ENCODE measurements around the gene DNAJC17. TPM values are rescaled to one million over a fixed set of nuclear protein-coding genes. Genes with fewer than 3 reads are reported as not detected.

Gene DNAJC17
- total RNA-seq, 1 experiment from 2014 or later = 36.1 TPM

GRCh38 chr15:40782609-40783227, 24.6 kb downstream of the DNAJC17 start:
- CTCF ChIA-PET = interaction anchor here (0.8 to 1.7 kb wide), 21 partner anchors 10 to 263 kb away, joined by 3 to 12 read pairs (median 4); partner anchors contain the start of genes CCDC32, GCHFR, RPUSD2 and SPINT1
- POLR2A ChIA-PET = interaction anchor here (0.6 to 1.0 kb wide), 4 partner anchors 88 to 193 kb away, joined by 3 read pairs; partner anchors contain the start of genes RAD51 and VPS18
- no TSS peak for BruUV-seq (replicated peaks)

More at GRCh38 chr15:40782609-40783227, 24.6 kb downstream of the DNAJC17 start:
- H3K27me3 ChIP-seq (ENCODE audit: insufficient read depth, low read length) = no peaks in the 10 kb centered on the region
- intact Hi-C loops (cut with micrococcal nuclease) = loop anchor here (1.0 to 10.0 kb wide), 6 partner anchors 36 to 264 kb away; partner anchors contain the start of gene KNL1
- DNase-seq (ENCODE audit: low read depth, low spot score) = peak; percentile 68
- H3K27ac ChIP-seq (ENCODE audit: low read depth, low read length) = no peak overlapping the region
- no peak overlapping the region for H3K4me3 ChIP-seq (replicated peaks in 1 of 2; ENCODE audit: low read depth in 1 of 2, low read length in 2 of 2)
- no peaks in the 10 kb centered on the region for H3K9me2 ChIP-seq (ENCODE audit: insufficient read depth)
- peaks cover 13% of the 10 kb centered on the region; the same call in 1 of the 2 replicates for H3K79me2 ChIP-seq (ENCODE audit: insufficient read depth, low read length)
- H3K9me3 ChIP-seq (ENCODE audit: control insufficient read depth in 1 of 2, insufficient read depth in 1 of 2, low read depth in 1 of 2, low read length in 2 of 2) = no peaks in the 10 kb centered on the region
- no peak overlapping the region for H2AFZ ChIP-seq (ENCODE audit: low read depth, low read length, poor library complexity, severe bottlenecking)
- RAD21 ChIA-PET (ENCODE audit: low non-redundant PET in 1 of 2, low total read pairs in 2 of 2, uncharacterized antibody in 2 of 2, unreplicated experiment in 2 of 2) = interaction anchor here in 1 of 2 experiments (0.6 to 1.2 kb wide), 3 partner anchors 36 to 263 kb away, joined by 3 to 4 read pairs (median 4); partner anchors contain the start of gene VPS18
- H3K4me1 ChIP-seq (ENCODE audit: control insufficient read depth in 1 of 2, insufficient read depth in 2 of 2, low read length in 2 of 2) = peaks cover 31 to 46% of the 10 kb centered on the region in 2 experiments
- H4K20me1 ChIP-seq (ENCODE audit: insufficient read depth) = peaks cover 8% of the 10 kb centered on the region; the same call in 1 of the 2 replicates
- peaks cover 6 to 13% of the 10 kb centered on the region in 2 experiments; a peak in 3 of 4 replicates for H3K36me3 ChIP-seq (ENCODE audit: control insufficient read depth in 1 of 2, insufficient read depth in 2 of 2, low read length in 2 of 2)
- ATAC-seq = peak; percentile 79
- no peak overlapping the region for H3K9ac ChIP-seq (ENCODE audit: low read length)
- no peak overlapping the region for H3K4me2 ChIP-seq (ENCODE audit: low read length)
- no peak for TF ChIP-seq FOSL1 (IDR thresholded peaks at IDR 0.05; ENCODE audit: low read depth)
- TF ChIP-seq, protein P1, sequence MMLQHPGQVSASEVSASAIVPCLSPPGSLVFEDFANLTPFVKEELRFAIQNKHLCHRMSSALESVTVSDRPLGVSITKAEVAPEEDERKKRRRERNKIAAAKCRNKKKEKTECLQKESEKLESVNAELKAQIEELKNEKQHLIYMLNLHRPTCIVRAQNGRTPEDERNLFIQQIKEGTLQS (IDR thresholded peaks at IDR 0.05) = no peak
- TF ChIP-seq CTCF (IDR thresholded peaks at IDR 0.05 in 2 of 3, conservative IDR thresholded peaks at IDR 0.05 in 1 of 3; ENCODE audit: borderline replicate concordance in 1 of 3, insufficient read depth in 1 of 3, low read depth in 2 of 3, low read length in 2 of 3) = peak; percentile 88 to 95 (median 92)
- no peak for TF ChIP-seq EZH2 (IDR thresholded peaks at IDR 0.05)
- TF ChIP-seq EGR1 (IDR thresholded peaks at IDR 0.05; ENCODE audit: low read depth) = no peak
- TF ChIP-seq POLR2A (IDR thresholded peaks at IDR 0.05; ENCODE audit: borderline replicate concordance, extremely low read depth, insufficient read depth, insufficient read length) = no peak
- no peak for TF ChIP-seq SP1 (IDR thresholded peaks at IDR 0.05; ENCODE audit: low read depth)
- no peak for TF ChIP-seq SIN3A (IDR thresholded peaks at IDR 0.05; ENCODE audit: low read depth)
- TF ChIP-seq RAD21 (IDR thresholded peaks at IDR 0.05; ENCODE audit: low read depth) = peak; percentile 95
- no peak for TF ChIP-seq CBX3 (IDR thresholded peaks at IDR 0.05; ENCODE audit: low read depth)
- TF ChIP-seq, protein P2, sequence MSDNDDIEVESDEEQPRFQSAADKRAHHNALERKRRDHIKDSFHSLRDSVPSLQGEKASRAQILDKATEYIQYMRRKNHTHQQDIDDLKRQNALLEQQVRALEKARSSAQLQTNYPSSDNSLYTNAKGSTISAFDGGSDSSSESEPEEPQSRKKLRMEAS (IDR thresholded peaks at IDR 0.05) = peak; percentile 37
- peak; percentile 34 for TF ChIP-seq YY1 (IDR thresholded peaks at IDR 0.05; ENCODE audit: extremely low read depth, insufficient replicate concordance, low read depth, low read length)

Measured in HCT116 (cell line).